Stimulated activated CD4-positive, alpha-beta T cell treated with anti-CD3 and anti-CD28 coated beads, TNF-alpha, amount 100 ng/mL, for 48 hours (primary cell): ENCODE measurements around the gene PLPP3.
"Not testable (repeated sequence)": the region's sequence is repeated elsewhere in the genome, so short reads cannot be mapped to it uniquely, and the experiment has no call there.

Experiments
- DNase-seq, 3 donors: peaks; one replicate each; pipeline ENCODE4 v3.0.0-alpha.2; 2020; ENCODE audit warnings: low read depth in 3 of 3

The PLPP3 gene

GRCh38 chr1:56578963-56579875, at the start of gene PLPP3:
Gene PLPP3 (minus strand): TSS chr1:56579563. CDS start chr1:56579016, 547 bp downstream.
- DNase-seq: no peak

DNA sequence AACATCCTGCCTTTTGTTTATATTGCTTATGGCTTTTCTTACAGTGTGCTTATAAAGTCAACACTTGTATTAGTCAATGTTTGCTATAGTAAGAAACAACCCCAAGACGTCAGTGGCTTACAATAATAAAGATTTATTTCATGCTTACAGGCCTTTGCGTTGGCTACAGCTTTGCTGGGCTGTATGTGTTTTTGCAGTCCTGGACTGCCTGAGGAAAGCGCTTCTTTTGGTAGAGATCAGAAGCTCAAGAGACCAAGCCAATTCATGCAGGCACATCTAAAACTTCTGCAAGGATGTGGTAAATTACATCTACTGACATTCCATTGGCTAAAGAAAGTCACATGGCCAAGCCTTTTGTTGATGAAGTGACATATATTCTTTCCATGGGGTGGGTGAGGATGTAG, 48.3 kb upstream of the PLPP3 start:
- no peak for DNase-seq

- DNase-seq: no peak
Observed at GRCh38 chr1:56627019-56627635, 47.8 kb upstream of the PLPP3 start.

GRCh38 chr1:56626546-56626945, 47.2 kb upstream of the PLPP3 start:
- DNase-seq: no peak

GRCh38 chr1:56625819-56626440, 46.6 kb upstream of the PLPP3 start:
- no peak for DNase-seq

DNA sequence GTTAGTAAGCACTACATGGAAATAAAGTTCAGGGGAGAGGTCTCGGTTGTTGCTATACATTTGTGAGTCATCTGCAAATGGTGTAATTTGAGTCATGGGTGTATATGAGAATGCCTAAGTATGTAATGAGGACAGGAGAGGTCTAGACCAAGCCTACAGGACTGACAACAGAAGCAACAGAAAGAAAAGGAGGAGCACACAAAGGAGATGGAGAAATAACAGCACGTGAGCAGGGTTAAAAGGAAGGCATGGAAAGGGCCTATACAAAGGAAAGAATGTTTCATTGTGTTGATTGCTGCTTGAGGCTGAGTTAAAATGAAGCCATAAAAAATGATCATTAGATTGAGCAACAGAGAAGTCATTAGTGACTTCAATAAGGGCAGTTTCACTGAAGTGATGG, 37.8 kb upstream of the PLPP3 start:
- no peak for DNase-seq

DNA sequence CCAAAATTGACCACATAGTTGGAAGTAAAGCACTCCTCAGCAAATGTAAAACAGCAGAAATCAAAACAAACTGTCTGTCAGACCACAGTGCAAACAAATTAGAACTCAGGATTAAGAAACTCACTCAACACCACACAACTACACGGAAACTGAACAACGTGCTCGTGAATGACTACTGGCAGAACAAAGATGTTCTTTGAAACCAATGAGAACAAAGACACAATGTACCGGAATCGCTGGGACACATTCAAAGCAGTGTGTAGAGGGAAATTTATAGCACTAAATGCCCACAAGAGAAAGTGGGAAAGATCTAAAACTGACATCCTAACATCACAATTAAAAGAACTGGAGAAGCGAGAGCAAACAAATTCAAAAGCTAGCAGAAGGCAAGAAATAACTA, 31.4 kb upstream of the PLPP3 start:
- not testable (repeated sequence) for DNase-seq

DNA sequence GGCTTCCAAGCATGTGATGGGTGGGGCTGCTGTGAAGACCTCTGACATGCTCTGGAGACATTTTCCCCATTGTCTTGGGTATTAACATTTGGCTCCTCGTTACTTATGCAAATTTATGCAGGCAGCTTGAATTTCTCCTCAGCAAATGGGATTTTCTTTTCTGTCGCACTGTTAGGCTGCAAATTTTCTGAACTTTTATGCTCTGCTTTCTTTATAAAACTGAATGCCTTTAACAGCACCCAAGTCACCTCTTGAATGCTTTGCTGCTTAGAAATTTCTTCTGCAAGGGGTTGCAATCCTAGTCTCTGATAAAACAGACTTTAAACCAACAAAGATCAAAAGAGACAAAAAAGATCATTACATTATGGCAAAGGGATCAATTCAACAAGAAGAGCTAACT, 30.7 kb upstream of the PLPP3 start:
- not testable (repeated sequence) for DNase-seq

GRCh38 chr1:56595397-56596191, 16.2 kb upstream of the PLPP3 start:
- not testable (repeated sequence) for DNase-seq

DNA sequence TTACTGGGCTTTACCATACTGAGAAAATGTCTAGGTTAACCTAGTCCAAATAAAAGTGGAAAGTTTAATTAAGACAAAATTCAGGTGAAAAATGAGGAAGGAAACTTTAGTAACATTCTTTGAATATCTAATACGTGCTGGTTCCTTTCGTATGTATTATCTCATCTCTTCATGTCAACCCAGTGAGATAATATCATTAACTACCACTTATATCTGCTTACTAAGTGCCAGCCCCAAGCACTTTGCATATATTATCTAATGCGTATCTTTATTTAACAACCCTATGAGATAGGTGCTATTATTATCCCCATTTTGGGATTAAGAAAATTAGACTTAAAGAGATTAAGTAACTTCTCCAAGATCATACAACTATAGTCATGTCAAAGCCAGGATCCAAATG, 12.5 kb upstream of the PLPP3 start:
- DNase-seq: no peak

DNA sequence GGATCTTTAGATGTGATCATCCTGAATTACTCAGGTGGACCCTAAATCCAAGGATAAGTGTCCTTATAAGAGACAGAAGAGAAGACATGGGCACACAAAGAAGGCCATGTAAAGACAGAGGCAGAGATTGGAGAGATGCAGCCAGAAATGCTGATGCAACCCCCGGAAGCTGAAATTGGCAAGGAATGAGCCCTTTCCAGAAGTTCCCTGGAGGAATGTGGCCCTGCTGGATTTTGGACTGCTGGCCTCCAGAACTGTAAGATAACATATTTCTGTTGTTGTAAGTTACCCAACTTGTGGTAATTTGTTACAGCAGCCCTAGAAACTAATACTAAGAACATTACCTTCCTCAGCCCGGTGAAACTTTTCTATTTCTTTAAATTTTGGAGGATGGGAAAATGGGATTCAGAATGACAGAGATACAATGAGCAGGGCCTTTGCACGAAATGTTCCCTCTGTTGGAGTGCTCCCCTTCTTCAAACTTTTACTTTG, 11.2 kb upstream of the PLPP3 start:
- no peak for DNase-seq

- DNase-seq: no peak
Observed at GRCh38 chr1:56589369-56589768, 10.0 kb upstream of the PLPP3 start.

DNA sequence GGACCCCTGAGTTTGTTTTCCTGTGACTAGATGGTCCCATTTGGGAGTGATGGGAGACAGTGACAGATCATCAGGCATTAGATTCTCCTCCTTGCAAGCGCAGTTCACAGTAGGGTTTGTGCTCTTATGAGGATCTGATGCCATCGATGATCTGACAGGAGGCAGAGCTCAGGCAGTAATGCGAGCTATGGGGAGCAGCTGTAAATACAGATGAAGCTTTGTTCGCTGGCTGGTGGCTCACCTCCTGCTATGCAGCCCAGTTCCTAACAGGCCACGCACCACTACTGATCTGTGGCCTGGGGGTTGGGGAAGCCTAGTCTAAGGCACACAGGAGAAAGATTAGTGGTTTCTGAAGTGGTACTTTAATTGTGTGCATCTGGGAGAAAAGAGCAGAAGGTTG, 7.1 kb upstream of the PLPP3 start:
- no peak for DNase-seq

GRCh38 chr1:56585985-56586384, 6.6 kb upstream of the PLPP3 start:
- no peak for DNase-seq

- no peak for DNase-seq
Observed at GRCh38 chr1:56584910-56585528, 5.7 kb upstream of the PLPP3 start.

GRCh38 chr1:56583957-56584468, 4.7 kb upstream of the PLPP3 start:
- no peak for DNase-seq

- no peak for DNase-seq
Observed at GRCh38 chr1:56580771-56581170, 1.4 kb upstream of the PLPP3 start.

DNA sequence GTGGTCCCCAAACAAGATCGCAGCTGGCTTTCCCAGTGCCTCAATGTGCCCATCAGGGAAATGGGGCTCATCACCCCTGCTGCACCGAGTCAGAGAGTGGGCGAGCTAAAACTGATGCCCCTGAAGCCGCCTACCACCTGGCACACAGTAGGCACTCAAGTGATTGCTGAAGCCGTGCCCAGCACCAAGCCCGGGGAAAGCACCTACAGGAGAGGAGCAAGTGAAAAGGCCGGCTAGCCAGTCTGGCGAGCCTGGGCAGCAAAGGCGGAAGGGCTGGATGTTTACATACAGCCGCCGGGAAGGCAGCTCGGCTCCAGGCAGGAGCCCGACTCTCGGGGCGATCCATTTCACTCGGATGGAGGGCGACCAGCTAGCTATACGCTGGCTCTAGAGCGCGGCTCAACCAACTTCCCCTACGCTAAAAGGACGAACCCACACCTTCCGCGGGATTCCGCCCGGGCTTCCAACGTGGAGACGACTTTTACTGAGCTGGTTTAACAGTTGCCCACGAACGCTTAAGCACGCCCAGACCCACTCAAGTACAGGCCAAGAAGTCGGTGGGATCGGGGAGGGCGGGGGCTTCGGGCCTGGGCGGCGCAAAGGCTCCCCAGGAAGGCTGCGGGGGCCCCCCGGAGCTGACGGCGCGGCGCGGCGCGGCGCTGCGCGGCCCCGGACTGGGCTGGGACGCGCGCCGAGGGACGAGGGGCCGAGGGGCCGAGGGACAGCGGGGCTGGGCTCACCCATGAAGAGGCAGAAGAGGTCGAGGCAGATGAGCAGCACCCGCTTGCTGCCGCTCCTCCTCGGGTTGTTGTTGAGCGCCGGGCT, 1.0 kb downstream of the PLPP3 start:
- no peak for DNase-seq

DNA sequence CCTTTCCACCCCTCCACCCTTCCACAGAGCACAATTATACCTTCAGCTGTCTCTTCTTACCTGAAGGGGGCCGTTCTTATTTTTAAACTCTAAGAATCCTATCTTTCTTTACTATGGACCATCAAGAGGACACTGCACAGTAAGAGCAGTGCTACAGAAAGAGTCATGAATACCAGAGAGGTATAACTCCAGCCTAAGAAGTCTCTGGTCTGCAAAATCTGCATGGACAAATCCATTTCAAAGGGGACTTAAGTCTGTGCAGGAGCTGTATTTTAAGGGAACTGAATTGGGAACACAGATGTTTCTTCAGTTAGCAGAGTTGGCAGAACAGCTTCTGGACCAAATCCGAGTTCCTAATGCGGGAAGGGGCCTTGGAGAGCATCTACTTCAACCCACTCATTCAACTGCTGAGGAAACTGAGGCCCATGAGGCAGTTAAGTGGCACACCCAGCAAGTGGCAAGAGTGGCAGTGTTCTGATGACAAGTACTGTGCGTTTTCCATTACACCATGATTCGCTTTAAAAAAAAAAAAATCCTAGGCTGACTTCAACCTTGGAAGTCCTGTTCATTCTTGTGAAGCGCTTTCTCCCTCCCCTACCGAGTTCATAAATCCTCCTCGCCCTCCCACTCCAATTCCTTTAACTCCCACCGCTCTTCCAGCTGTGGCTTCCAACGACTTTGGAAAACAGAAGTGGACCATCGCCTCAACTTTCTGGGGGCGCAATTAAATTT, 1.8 kb downstream of the PLPP3 start:
- no peak for DNase-seq
